HCEC 1CT (cell line): ENCODE data around the gene STX8.

ENCODE experiments used
- DNase-seq: peaks from one replicate; pipeline ENCODE4 v3.0.0-alpha.2; 2017

STX8 gene

GRCh38 chr17:9554715-9555114 lies 20.9 kb downstream of the STX8 start:
- peak; percentile 77 for DNase-seq

GRCh38 chr17:9553596-9553995 lies 22.0 kb downstream of the STX8 start:
- no peak for DNase-seq

GRCh38 chr17:9553181-9553580 lies 22.4 kb downstream of the STX8 start:
- no peak for DNase-seq

- DNase-seq, result no peak
These were observed 26.4 kb downstream of the STX8 start for GRCh38 chr17:9549215-9549614.

DNA sequence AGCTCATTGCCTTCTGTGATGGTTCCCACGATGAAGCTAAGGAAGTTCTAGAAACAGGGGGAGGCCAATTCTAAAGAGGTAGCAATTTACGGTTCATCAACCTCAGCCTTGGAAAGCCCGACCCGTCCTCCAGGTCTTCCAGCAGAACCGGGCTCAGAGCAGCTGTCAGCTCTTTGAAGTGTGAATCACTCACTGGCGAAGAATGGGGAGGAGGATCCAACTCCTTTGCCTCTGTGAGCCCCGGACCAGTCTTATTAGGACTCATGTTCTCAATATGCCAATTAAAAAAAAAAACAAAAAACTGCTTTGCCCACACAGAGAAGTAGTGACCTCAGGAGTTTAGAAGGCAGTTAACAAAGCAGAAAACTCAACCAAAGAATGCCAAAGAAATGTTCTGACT lies 31.4 kb downstream of the STX8 start:
- no peak for DNase-seq

DNA sequence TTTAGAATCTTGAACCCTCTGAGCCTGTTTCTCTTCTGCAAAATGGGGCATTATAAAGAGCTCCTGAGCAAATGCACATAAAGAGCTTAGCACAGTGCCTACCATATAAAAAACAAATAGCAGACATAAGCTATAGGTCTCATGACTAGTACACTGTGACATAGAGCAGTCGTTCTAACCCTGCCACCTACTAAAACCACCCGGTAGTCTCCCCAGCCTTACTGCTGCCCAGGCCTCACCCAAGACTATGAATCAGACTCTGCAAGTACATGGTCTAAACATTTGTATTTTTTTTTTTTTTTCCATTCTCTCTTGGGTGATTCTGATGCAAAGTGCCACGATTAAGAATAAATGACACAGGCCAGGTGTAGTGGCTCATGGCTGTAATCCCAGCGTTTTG lies 33.9 kb downstream of the STX8 start:
- DNase-seq, result no peak

DNA sequence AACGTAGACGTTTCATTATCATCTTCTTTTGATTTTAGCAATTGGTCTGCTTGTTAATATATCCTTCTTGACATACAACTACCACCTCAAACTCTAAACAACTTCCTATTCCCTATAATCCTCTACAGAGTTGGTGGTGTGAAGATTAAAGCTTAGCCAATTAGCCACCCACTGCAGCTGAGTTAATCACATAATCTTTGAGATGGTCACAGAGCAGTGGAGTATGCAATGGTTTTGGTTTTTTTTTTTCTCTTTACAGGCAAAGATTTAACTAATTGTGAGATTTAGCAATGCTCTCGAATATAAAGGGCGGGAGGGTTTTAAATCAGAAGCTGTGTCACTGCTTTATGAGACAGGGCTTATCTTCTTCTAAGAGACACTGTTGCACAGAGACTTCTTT lies 37.0 kb downstream of the STX8 start:
- DNase-seq, result no peak

- DNase-seq, result no peak
These were observed 38.3 kb downstream of the STX8 start for GRCh38 chr17:9537177-9537776.

DNA sequence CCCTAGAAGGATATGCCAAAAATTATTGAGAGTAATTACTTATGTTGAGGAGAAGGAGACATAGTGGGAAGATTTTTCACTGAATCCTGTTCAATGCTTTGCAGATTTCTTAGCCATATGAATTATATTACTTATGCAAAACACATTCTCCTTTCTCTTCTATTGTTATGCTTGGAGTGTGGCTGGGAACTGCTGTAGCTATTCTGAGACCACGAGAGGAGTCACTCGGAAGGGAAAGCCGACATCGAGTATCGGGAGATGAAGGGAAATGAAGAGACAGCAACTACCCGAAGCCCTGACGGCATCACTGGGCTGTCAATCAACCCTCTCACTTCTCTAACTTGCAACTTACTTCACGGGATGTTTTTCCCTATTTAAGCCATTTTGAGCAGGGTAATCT lies 39.6 kb downstream of the STX8 start:
- DNase-seq, result no peak

- DNase-seq, result no peak
These were observed 42.2 kb downstream of the STX8 start for GRCh38 chr17:9533441-9533840.

- no peak for DNase-seq
These were observed 42.9 kb downstream of the STX8 start for GRCh38 chr17:9532715-9533114.

- no peak for DNase-seq
These were observed 44.6 kb downstream of the STX8 start for GRCh38 chr17:9531034-9531433.

- DNase-seq, result peak; percentile 51
These were observed 46.5 kb downstream of the STX8 start for GRCh38 chr17:9529033-9529700.

GRCh38 chr17:9527788-9528187 lies 47.8 kb downstream of the STX8 start:
- DNase-seq, result no peak

GRCh38 chr17:9522074-9522473 lies 53.5 kb downstream of the STX8 start:
- peak; percentile 60 for DNase-seq

GRCh38 chr17:9521062-9521461 lies 54.6 kb downstream of the STX8 start:
- no peak for DNase-seq

DNA sequence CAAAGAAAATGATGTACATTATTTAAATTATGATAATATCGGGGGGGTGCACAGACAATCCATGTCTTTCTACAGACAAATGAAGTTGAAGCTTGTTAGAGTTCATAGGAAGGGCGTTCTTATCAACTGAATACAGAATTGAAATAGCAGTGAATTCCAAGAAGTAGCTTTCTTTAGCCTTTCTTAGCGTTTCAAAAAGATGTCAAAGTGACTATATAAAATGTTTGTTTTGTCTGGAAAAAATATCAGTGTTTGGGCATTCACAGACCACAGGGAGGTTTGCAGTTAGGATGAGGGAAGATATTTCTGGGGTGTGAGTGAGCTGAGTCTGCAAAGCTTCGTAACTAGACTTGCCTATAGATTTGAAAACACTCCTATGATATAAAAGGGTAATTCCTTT lies 55.0 kb downstream of the STX8 start:
- no peak for DNase-seq

GRCh38 chr17:9519583-9520272 lies 55.9 kb downstream of the STX8 start:
- DNase-seq, result no peak

- no peak for DNase-seq
These were observed 58.2 kb downstream of the STX8 start for GRCh38 chr17:9517396-9517795.

DNA sequence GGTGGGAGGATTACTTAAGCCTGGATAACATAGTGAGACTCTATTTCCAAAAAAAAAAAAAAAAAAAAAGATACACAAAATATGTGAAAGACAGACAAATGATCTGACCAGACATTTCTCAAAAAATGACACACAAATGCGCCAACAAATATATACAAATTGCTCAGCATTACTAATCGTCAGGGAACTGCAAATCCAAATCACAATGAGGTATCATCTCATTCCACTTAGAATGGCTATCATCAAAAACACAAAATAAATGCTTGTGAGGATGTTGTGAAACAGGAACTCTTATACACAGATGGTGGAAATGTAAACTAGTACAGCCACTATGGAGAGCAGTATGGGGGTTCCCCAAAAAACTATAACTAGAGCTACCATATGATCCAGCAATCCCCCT lies 62.4 kb downstream of the STX8 start:
- peak; percentile 80 for DNase-seq

GRCh38 chr17:9512323-9513168 lies 63.1 kb downstream of the STX8 start:
- DNase-seq, result peak; percentile 73

GRCh38 chr17:9509236-9509816 lies 66.3 kb downstream of the STX8 start:
- DNase-seq, result no peak

DNA sequence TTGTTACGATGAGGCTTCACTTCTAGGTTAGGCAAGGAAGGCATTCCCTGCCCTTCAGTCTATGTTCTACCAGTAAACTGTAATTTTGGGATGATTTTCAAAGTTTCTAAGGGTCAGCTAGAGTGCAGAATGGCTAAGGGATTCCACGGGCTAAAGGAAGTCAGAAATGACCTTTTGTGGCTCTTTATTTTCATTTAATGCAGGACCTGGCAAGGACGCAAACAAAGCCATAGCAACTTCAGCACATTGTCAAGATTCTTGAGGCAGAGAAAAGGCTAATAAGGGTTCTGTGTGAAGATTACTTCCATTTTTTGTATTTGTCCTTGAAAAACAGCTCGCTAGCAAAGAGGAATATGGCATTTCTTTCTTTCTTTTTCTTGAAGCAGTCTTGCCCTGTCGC lies 76.6 kb downstream of the STX8 start:
- DNase-seq, result no peak
